Astrocyte of the cerebellum (primary cell): Measurements from ENCODE around the gene PPIL4.

Experiments used
- DNase-seq: peaks from one replicate; pipeline ENCODE4 v3.0.0-alpha.2; 2011; ENCODE audit warnings: low read depth
- H3K4me3 ChIP-seq: 2 replicates; pipeline ENCODE4 v1.5.1; 2011; ENCODE audit warnings: mild to moderate bottlenecking, low read depth, low read length, moderate library complexity
- in situ Hi-C: cut with HindIII; loops from 2 replicates; pipeline ENCODE4 v1.10.0; 2017; ENCODE audit warnings: low sequenced_read_pairs
- TF ChIP-seq, protein P1 (sequence below): IDR thresholded peaks from 2 replicates; pipeline ENCODE4 v1.5.1; 2012; ENCODE audit warnings: low read length, low read depth, moderate library complexity, mild to moderate bottlenecking; ENCODE audit errors: missing control alignments

The PPIL4 gene

DNA sequence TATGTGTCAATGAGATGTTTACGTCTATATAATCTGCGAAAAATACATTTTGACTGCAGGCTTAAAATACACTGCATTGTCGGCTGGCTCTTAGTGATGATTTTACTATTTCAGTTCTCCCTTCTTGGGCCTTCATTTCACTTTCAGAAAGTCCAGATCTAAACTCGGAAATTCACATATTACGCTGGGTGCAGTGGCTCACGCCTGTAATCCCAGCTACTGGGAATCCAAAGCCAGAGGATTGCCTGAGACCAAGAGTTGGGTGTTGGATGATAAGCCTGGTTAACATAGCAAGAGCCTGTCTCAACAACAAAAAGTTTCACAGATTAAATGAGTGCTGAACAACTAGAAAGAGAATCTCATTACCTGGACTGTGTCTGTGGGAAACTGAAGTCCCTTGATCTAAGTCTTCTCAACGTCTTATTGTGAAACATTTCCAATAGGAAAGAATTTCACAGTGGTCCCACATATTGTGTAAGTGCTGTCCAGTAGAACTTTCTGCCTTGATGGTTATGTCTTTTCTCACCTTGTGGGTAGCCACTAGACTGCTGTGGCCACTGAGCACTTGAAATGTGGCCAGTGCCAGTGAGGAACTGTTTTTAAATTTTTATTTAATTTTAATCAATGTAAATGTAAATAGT, 22.2 kb upstream of the PPIL4 start:
- no peak for DNase-seq
- TF ChIP-seq, protein P1, sequence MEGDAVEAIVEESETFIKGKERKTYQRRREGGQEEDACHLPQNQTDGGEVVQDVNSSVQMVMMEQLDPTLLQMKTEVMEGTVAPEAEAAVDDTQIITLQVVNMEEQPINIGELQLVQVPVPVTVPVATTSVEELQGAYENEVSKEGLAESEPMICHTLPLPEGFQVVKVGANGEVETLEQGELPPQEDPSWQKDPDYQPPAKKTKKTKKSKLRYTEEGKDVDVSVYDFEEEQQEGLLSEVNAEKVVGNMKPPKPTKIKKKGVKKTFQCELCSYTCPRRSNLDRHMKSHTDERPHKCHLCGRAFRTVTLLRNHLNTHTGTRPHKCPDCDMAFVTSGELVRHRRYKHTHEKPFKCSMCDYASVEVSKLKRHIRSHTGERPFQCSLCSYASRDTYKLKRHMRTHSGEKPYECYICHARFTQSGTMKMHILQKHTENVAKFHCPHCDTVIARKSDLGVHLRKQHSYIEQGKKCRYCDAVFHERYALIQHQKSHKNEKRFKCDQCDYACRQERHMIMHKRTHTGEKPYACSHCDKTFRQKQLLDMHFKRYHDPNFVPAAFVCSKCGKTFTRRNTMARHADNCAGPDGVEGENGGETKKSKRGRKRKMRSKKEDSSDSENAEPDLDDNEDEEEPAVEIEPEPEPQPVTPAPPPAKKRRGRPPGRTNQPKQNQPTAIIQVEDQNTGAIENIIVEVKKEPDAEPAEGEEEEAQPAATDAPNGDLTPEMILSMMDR = no peak
- in situ Hi-C loops = no loop called here
- no peak overlapping the region for H3K4me3 ChIP-seq

DNA sequence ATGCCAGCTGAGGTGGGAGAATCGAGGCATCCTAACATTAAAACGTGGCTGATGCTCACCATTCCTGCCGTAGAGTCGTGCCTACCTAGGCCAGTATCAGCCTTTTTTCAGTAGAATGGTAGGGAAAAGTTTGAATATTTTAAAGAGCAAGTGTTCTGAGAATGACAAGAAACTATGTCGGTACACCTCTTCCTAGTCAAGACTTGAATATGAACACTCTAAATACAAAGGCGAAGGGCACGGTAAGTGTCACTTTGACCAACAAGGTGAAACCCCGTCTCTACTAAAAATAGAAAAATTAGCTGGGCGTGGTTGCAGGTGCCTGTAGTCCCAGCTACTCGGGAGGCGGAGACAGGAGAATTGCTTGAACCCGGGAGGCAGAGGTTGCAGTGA, 21.3 kb upstream of the PPIL4 start:
- no peak for DNase-seq
- in situ Hi-C loops = no loop called here
- H3K4me3 ChIP-seq = peak overlapping the region; percentile 85
- TF ChIP-seq, protein P1 = no peak

DNA sequence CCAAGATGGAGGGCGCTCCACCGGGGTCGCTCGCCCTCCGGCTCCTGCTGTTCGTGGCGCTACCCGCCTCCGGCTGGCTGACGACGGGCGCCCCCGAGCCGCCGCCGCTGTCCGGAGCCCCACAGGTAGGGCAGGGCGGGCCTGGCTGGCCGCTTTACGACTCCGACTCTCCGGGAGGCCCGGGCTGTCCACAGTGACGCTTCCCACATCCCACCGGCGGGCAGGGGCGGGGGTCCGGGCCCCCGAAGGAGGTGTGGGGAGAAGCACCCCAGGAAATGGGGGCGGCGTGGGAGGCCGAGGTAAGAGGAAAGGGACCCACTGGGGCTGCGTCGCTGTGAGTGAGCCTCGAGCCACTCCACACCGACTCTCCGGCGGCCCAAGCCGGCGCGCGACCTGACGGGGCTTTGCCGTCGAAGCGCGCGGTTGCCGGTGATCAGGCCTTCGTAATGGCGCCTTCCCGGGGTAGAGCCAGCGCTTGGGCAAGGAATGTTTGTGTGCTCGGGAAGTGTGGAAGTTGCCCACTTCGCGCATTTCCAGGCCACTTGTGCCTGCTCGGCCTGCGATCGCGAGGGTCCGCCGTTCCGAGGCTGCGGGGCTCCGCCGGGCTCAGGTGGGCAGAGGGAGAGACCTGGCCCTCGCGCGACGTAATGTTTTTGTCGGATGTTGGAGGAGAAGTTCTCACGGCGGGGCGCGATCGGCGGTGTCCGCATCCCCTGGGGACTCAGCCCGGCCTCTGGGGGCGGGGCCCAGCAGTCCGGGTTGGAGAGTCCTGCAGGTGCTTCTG, 20.8 kb upstream of the PPIL4 start:
- DNase-seq = no peak
- TF ChIP-seq, protein P1 = no peak
- in situ Hi-C loops = no loop called here
- peak overlapping the region; percentile 85 for H3K4me3 ChIP-seq

DNA sequence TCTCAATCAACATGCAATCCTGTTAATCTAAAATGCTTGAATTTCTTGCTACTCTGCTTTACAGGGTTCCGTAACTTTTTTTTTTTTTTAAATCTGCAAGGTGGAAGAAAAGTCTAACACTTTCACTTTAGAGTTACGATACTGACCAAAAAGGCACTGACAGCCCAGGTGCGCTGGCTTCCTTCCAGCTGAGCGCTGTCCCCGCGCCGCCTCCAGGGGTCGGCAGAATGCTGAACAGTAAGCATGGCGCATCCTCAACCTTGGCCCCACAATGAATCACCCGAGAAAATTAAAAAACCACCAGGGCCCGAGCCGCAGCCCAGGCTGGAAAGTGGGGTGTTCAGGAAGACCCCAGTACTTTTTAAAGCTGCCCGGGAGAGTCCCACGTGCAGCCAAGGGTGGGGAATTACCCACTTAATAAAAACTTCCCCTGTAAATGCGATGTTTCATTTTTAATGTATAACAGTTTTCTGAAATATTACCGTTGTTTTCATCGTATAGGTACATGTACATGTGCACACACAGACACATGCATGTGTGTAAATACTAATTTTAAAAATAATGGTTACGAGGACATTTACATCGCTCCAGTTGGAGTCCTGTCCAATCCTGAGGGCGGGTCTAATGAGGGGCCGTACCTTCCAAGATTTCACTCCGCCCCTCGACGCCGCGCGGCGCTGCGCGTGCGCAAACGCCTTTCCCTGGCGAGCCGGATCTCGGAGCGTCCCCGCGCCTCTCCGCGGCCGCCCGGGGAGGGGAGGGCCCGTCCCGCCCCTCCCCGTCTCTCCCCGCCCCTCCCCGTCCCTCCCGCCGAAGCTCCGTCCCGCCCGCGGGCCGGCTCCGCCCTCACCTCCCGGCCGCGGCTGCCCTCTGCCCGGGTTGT, 19.9 kb upstream of the PPIL4 start, which contains the start of gene GINM1:
Gene GINM1 (plus strand): TSS at position 849 of the 883 bp plus-strand sequence. CDS start 40 bp downstream, outside the sequence.
- TF ChIP-seq, protein P1 = peak; percentile 79
- peak; percentile 89 for DNase-seq
- in situ Hi-C loops = no loop called here
- peak within 1 kb of the TSS; percentile 85 for H3K4me3 ChIP-seq

DNA sequence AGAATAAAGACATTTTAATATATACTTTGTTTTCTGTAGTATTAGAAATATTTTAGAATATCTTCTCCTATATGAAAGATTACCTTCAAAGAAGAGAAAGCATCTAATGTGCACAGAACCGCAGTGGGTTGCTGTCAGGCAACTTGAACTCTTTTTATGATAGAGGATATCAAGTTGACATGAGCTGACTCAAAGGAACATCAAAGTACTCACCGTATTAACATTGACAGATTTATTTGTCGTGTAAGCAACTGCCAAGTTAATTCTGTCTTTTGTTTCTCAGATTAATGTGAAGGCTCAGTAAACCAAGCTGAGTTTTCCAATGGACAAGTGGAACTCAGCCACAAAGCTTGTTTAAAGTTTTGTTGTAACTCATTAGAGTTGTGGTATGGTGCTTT, 18.1 kb upstream of the PPIL4 start:
- TF ChIP-seq, protein P1 = no peak
- in situ Hi-C loops = no loop called here
- no peak overlapping the region for H3K4me3 ChIP-seq

More for the DNA sequence above, 18.1 kb upstream of the PPIL4 start:
- DNase-seq = no peak
